ENCODE measurements around the gene PLSCR1. TPM values are rescaled to one million over a fixed set of nuclear protein-coding genes. Genes with fewer than 3 reads are reported as not detected.

Gene PLSCR1
- total RNA-seq, 1 experiment from 2014 or later: 52.7 TPM

- ChIA-PET CTCF (no interaction called here), POLR2A (no interaction called here)
- BruUV-seq (replicated peaks): no TSS peak
- Histone ChIP-seq H3K4me1 (ENCODE audit: control insufficient read depth, insufficient read depth, low read length) (peaks cover 19% of the 10 kb centered on the region), H3K36me3 (ENCODE audit: control insufficient read depth, insufficient read depth, low read length) (peaks cover 2% of the 10 kb centered on the region; the same call in 1 of the 2 replicates), H3K27ac (ENCODE audit: low read length) (no peak overlapping the region), H3K27me3 (ENCODE audit: control insufficient read depth, insufficient read depth, low read length) (no peaks in the 10 kb centered on the region), H3K9me3 (ENCODE audit: control insufficient read depth, insufficient read depth, low read depth, low read length) (no peaks in the 10 kb centered on the region), H3K4me3 (ENCODE audit: low read depth in 2 of 2, low read length in 2 of 2) (no peak overlapping the region)
- TF ChIP-seq, protein P1, sequence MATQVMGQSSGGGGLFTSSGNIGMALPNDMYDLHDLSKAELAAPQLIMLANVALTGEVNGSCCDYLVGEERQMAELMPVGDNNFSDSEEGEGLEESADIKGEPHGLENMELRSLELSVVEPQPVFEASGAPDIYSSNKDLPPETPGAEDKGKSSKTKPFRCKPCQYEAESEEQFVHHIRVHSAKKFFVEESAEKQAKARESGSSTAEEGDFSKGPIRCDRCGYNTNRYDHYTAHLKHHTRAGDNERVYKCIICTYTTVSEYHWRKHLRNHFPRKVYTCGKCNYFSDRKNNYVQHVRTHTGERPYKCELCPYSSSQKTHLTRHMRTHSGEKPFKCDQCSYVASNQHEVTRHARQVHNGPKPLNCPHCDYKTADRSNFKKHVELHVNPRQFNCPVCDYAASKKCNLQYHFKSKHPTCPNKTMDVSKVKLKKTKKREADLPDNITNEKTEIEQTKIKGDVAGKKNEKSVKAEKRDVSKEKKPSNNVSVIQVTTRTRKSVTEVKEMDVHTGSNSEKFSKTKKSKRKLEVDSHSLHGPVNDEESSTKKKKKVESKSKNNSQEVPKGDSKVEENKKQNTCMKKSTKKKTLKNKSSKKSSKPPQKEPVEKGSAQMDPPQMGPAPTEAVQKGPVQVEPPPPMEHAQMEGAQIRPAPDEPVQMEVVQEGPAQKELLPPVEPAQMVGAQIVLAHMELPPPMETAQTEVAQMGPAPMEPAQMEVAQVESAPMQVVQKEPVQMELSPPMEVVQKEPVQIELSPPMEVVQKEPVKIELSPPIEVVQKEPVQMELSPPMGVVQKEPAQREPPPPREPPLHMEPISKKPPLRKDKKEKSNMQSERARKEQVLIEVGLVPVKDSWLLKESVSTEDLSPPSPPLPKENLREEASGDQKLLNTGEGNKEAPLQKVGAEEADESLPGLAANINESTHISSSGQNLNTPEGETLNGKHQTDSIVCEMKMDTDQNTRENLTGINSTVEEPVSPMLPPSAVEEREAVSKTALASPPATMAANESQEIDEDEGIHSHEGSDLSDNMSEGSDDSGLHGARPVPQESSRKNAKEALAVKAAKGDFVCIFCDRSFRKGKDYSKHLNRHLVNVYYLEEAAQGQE (IDR thresholded peaks at IDR 0.05; ENCODE audit: insufficient read depth in 1 of 2, low read depth in 2 of 2, low read length in 1 of 2): no peak
- TF ChIP-seq POLR2AphosphoS5 (IDR thresholded peaks at IDR 0.05; ENCODE audit: low read depth, low read length) (no peak), SIN3A (IDR thresholded peaks at IDR 0.05; ENCODE audit: borderline replicate concordance, insufficient read depth, low read depth, low read length) (no peak), TCF7L2 (IDR thresholded peaks at IDR 0.05; ENCODE audit: low read depth, low read length) (no peak)
- TF ChIP-seq, protein P2, sequence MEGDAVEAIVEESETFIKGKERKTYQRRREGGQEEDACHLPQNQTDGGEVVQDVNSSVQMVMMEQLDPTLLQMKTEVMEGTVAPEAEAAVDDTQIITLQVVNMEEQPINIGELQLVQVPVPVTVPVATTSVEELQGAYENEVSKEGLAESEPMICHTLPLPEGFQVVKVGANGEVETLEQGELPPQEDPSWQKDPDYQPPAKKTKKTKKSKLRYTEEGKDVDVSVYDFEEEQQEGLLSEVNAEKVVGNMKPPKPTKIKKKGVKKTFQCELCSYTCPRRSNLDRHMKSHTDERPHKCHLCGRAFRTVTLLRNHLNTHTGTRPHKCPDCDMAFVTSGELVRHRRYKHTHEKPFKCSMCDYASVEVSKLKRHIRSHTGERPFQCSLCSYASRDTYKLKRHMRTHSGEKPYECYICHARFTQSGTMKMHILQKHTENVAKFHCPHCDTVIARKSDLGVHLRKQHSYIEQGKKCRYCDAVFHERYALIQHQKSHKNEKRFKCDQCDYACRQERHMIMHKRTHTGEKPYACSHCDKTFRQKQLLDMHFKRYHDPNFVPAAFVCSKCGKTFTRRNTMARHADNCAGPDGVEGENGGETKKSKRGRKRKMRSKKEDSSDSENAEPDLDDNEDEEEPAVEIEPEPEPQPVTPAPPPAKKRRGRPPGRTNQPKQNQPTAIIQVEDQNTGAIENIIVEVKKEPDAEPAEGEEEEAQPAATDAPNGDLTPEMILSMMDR (IDR thresholded peaks at IDR 0.05): no peak
- in situ Hi-C loops (cut with HindIII; ENCODE audit: low pct_unique_long_range_greater_than_20kb, low sequenced_read_pairs): no loop called here
- intact Hi-C loops (cut with micrococcal nuclease; ENCODE audit: unreplicated experiment): no loop called here
- no peak for ATAC-seq
- no peak for DNase-seq (ENCODE audit: low read depth, low spot score)
These were observed 5.1 kb downstream of the PLSCR1 start for GRCh38 chr3:146539315-146539714.

DNA sequence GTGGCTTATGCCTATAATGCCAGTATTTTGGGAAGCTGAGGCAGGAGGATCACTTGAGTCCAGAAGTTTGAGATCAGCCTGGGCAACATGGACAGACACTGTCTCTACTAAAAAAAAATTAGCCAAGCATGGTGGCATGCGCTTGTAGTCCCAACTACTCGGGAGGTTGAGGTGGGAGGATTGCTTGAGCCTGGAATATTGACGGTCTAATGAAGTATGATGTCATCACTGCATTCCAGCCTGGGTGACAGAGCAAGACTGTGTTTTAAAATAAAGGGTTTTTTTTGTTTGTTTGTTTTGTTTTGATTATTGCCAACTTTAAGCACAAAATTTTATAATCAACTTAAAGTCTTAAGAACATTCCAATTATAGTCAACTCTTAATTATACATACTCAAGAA, 6.8 kb downstream of the PLSCR1 start:
- BruUV-seq (replicated peaks): no TSS peak
- H3K9me3 ChIP-seq (ENCODE audit: control insufficient read depth, insufficient read depth, low read depth, low read length): no peaks in the 10 kb centered on the region
- H3K4me3 ChIP-seq (ENCODE audit: low read depth in 2 of 2, low read length in 2 of 2): no peak overlapping the region
- H3K36me3 ChIP-seq (ENCODE audit: control insufficient read depth, insufficient read depth, low read length): peaks cover 2% of the 10 kb centered on the region; the same call in 1 of the 2 replicates
- no peaks in the 10 kb centered on the region for H3K27me3 ChIP-seq (ENCODE audit: control insufficient read depth, insufficient read depth, low read length)
- no peak overlapping the region for H3K27ac ChIP-seq (ENCODE audit: low read length)
- DNase-seq (ENCODE audit: low read depth, low spot score) (no peak), ATAC-seq (no peak)
- ChIA-PET POLR2A (no interaction called here), CTCF (no interaction called here)
- in situ Hi-C loops (cut with HindIII; ENCODE audit: low pct_unique_long_range_greater_than_20kb, low sequenced_read_pairs) (no loop called here), intact Hi-C loops (cut with micrococcal nuclease; ENCODE audit: unreplicated experiment) (no loop called here)
- peaks cover 13% of the 10 kb centered on the region; the same call in 1 of the 2 replicates for H3K4me1 ChIP-seq (ENCODE audit: control insufficient read depth, insufficient read depth, low read length)
- TF ChIP-seq, protein P2 (IDR thresholded peaks at IDR 0.05): no peak
- TF ChIP-seq POLR2AphosphoS5 (IDR thresholded peaks at IDR 0.05; ENCODE audit: low read depth, low read length) (no peak), TCF7L2 (IDR thresholded peaks at IDR 0.05; ENCODE audit: low read depth, low read length) (no peak), SIN3A (IDR thresholded peaks at IDR 0.05; ENCODE audit: borderline replicate concordance, insufficient read depth, low read depth, low read length) (no peak)
- TF ChIP-seq, protein P1 (IDR thresholded peaks at IDR 0.05; ENCODE audit: insufficient read depth in 1 of 2, low read depth in 2 of 2, low read length in 1 of 2): no peak
